ENCODE measurements around the gene SOX13.
"Not testable (repeated sequence)": the region's sequence is repeated elsewhere in the genome, so short reads cannot be mapped to it uniquely, and the experiment has no call there.

GRCh38 chr1:204048796-204049195, 24.1 kb upstream of the SOX13 start:
- not testable (repeated sequence) for TF ChIP-seq CTCF (conservative IDR thresholded peaks at IDR 0.05; ENCODE audit: low read depth, low read length); RCOR1 (IDR thresholded peaks at IDR 0.05; ENCODE audit: insufficient replicate concordance, low read length); POLR2A (IDR thresholded peaks at IDR 0.05; ENCODE audit: low read depth, low read length); FOS (IDR thresholded peaks at IDR 0.05; ENCODE audit: low read depth, low read length)
